Endothelial cell of umbilical vein (primary cell): ENCODE results near the gene GUCA2A. TPM values are rescaled to one million over a fixed set of nuclear protein-coding genes. Genes with fewer than 3 reads are reported as not detected.

Source experiments
- BruUV-seq: library from RNA; stranded (reverse); fragments of 400-500 nt; replicated peaks from 2 replicates; lab custom pipeline; 2021; lab: Mats Ljungman, UMichigan
- CTCF ChIA-PET: fragments of 300-600, 350-600 bp; sonication (Branson Sonifier 250); formaldehyde crosslinking; loops from one replicate; lab custom pipeline; 2021; ENCODE audit warnings: antibody characterized with exemption, inconsistent platforms; lab: Charles Lee
- POLR2A ChIA-PET: fragments of 300-600, 350-600 bp; sonication (Branson Sonifier 250); formaldehyde crosslinking; loops from one replicate; lab custom pipeline; 2021; ENCODE audit warnings: antibody characterized with exemption, inconsistent platforms; lab: Charles Lee
- DNase-seq: peaks from one replicate; pipeline ENCODE4 v3.0.0-alpha.2; 2011; ENCODE audit warnings: low read depth, low spot score
- FAIRE-seq: peaks from 2 replicates; lab custom pipeline; 2011; peaks lifted over from hg19 to GRCh38; lab: Jason Lieb, UNC
- H2AFZ ChIP-seq: 2 replicates; pipeline ENCODE4 v1.6.0; 2012; ENCODE audit warnings: low read depth, low read length, control low read depth, inconsistent platforms
- H3K27ac ChIP-seq: 2 replicates; pipeline ENCODE4 v1.5.1; 2011; ENCODE audit warnings: low read depth, mild to moderate bottlenecking, control low read depth, low read length, moderate library complexity; ENCODE audit not compliant: insufficient read depth
- H3K27me3 ChIP-seq, 2 experiments: 2 replicates each; pipeline versions ENCODE4 v1.6.0 to v1.6.1; 2011; ENCODE audit warnings: low read length in 2 of 2, mixed read lengths in 1 of 2; ENCODE audit not compliant: control insufficient read depth in 2 of 2, insufficient read depth in 2 of 2
- H3K36me3 ChIP-seq, 2 experiments: 2 replicates in 1 of 2; 3 replicates in 1 of 2; pipeline ENCODE4 v1.5.1; 2011; ENCODE audit warnings: low read length in 2 of 2, mild to moderate bottlenecking in 1 of 2, moderate library complexity in 1 of 2; ENCODE audit not compliant: control insufficient read depth in 2 of 2, insufficient read depth in 2 of 2; ENCODE audit errors: extremely low read depth in 1 of 2
- H3K4me1 ChIP-seq: 3 replicates; pipeline ENCODE4 v1.5.1; 2011; ENCODE audit warnings: mild to moderate bottlenecking, low read length; ENCODE audit not compliant: control insufficient read depth, insufficient read depth; ENCODE audit errors: extremely low read depth
- H3K4me2 ChIP-seq: 2 replicates; pipeline ENCODE4 v1.6.1; 2011; ENCODE audit warnings: low read length, control low read depth, mixed read lengths; ENCODE audit not compliant: insufficient read depth
- H3K4me3 ChIP-seq, 3 experiments: fragments of 200-600 bp in 1 of 3; sonication (generic), shearing (Covaris generic) in 1 of 3; replicated peaks in 1 of 3; 2 replicates each; pipeline ENCODE4 v1.5.1; 2011 to 2016; ENCODE audit warnings: control low read depth in 3 of 3, low read length in 3 of 3, mild to moderate bottlenecking in 2 of 3, inconsistent platforms in 1 of 3, low read depth in 1 of 3, moderate library complexity in 1 of 3; ENCODE audit not compliant: insufficient read depth in 1 of 3
- H3K79me2 ChIP-seq: 2 replicates; pipeline ENCODE4 v1.6.0; 2012; ENCODE audit warnings: low read length, inconsistent platforms; ENCODE audit not compliant: control insufficient read depth, insufficient read depth
- H3K9ac ChIP-seq: replicated peaks from 2 replicates; pipeline ENCODE3; 2011; ENCODE audit warnings: low read length, control low read depth; ENCODE audit not compliant: insufficient read depth; ENCODE audit errors: extremely low read depth
- H3K9me1 ChIP-seq: replicated peaks from 3 replicates; pipeline ENCODE4 v1.6.0; 2011; ENCODE audit warnings: mild to moderate bottlenecking, low read length; ENCODE audit not compliant: control insufficient read depth, insufficient read depth; ENCODE audit errors: extremely low read depth
- H3K9me3 ChIP-seq: replicated peaks from 2 replicates; pipeline ENCODE4 v1.5.1; 2012; ENCODE audit warnings: low read length, inconsistent platforms; ENCODE audit not compliant: control insufficient read depth, insufficient read depth
- H4K20me1 ChIP-seq: replicated peaks from 2 replicates; pipeline ENCODE3; 2011; ENCODE audit warnings: mild to moderate bottlenecking, low read length; ENCODE audit not compliant: control insufficient read depth, insufficient read depth; ENCODE audit errors: extremely low read depth
- CTCF ChIP-seq, 2 donors: IDR thresholded peaks; 1 replicate in 1 of 2; 2 replicates in 1 of 2; pipeline ENCODE4 v1.5.1; 2011; ENCODE audit warnings: low read length in 2 of 2, mild to moderate bottlenecking in 2 of 2, moderate library complexity in 2 of 2, control low read depth in 1 of 2, inconsistent platforms in 1 of 2, low read depth in 1 of 2; ENCODE audit not compliant: insufficient read depth in 1 of 2; ENCODE audit errors: extremely low read depth in 1 of 2
- FOS ChIP-seq: IDR thresholded peaks from 2 replicates; pipeline ENCODE4 v1.6.1; 2011; ENCODE audit warnings: mild to moderate bottlenecking, low read length, moderate library complexity, borderline replicate concordance; ENCODE audit not compliant: insufficient read depth
- GATA2 ChIP-seq: IDR thresholded peaks from 2 replicates; pipeline ENCODE4 v1.7.0; 2011; ENCODE audit warnings: low read depth, mild to moderate bottlenecking, moderate library complexity, mixed read lengths, low read length; ENCODE audit not compliant: insufficient read length, insufficient read depth
- JUN ChIP-seq: IDR thresholded peaks from 2 replicates; pipeline ENCODE4 v1.6.1; 2011; ENCODE audit warnings: borderline replicate concordance, low read depth; ENCODE audit not compliant: insufficient read length, insufficient read depth
- MYC ChIP-seq: IDR thresholded peaks from one replicate; pipeline ENCODE4 v1.6.1; 2011; ENCODE audit warnings: mild to moderate bottlenecking, low read depth, low read length
- POLR2A ChIP-seq: IDR thresholded peaks from 2 replicates; pipeline ENCODE4 v1.6.1; 2012; ENCODE audit warnings: low read depth, mild to moderate bottlenecking, control low read depth, low read length
- dilution Hi-C: fragments of 300-500 bp; cut with MboI; formaldehyde crosslinking; loops from one replicate; pipeline ENCODE4 v1.15.0; 2019; ENCODE audit warnings: low sequenced_read_pairs; ENCODE audit not compliant: extremely low pct_ligation_motif_present
- intact Hi-C: fragments of 100-400 bp; cut with micrococcal nuclease; formaldehyde crosslinking; loops from one replicate; pipeline ENCODE4 v1.10.0; 2022
- polyA plus RNA-seq, 4 experiments: library from polyadenylated mRNA; depleted of rRNA in 3 of 4; stranded (reverse) in 3 of 4; unstranded in 1 of 4; fragments of >200 nt; gene quantifications; 2 replicates each; pipeline versions ENCODE4 v1.2.1 to v1.2.3, GENCODE V29; 2011 to 2012; ENCODE audit warnings: missing spikeins in 1 of 4
- total RNA-seq: library from RNA; stranded (reverse); gene quantifications from 2 replicates; pipeline ENCODE4 v1.2.3, GENCODE V29; 2021
- TF ChIP-seq, protein P1 (sequence below): IDR thresholded peaks from 2 replicates; pipeline ENCODE4 v1.6.1; 2011; ENCODE audit not compliant: insufficient read depth, insufficient read length

The GUCA2A gene
- total and polyA plus RNA-seq, 2 donors (not counting 3 experiments of a cell fraction or from before 2014, with no cell fraction given) = not detected

GRCh38 chr1:42186152-42186551 lies 21.6 kb upstream of the GUCA2A start:
- Histone ChIP-seq H3K27ac (peak overlapping the region; percentile 52), H3K79me2 (no peaks in the 10 kb centered on the region), H2AFZ (no peak overlapping the region), H3K4me1 (peaks cover 29% of the 10 kb centered on the region), H3K9ac (no peak overlapping the region), H3K4me2 (peak overlapping the region; percentile 22), H3K9me1 (no peaks in the 10 kb centered on the region), H4K20me1 (no peaks in the 10 kb centered on the region), H3K27me3 (no peaks in the 10 kb centered on the region), H3K36me3 (peaks cover 2 to 3% of the 10 kb centered on the region in 2 experiments), H3K4me3 (no peak overlapping the region), H3K9me3 (no peaks in the 10 kb centered on the region)
- no peak for TF ChIP-seq GATA2
- no peak for TF ChIP-seq CTCF (IDR thresholded peaks at IDR 0.05; ENCODE audit: extremely low read depth in 1 of 2, insufficient read depth in 1 of 2, low read depth in 1 of 2, low read length in 2 of 2)
- TF ChIP-seq POLR2A = no peak
- TF ChIP-seq FOS = peak; percentile 71
- TF ChIP-seq, protein P1, sequence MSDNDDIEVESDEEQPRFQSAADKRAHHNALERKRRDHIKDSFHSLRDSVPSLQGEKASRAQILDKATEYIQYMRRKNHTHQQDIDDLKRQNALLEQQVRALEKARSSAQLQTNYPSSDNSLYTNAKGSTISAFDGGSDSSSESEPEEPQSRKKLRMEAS = no peak
- TF ChIP-seq MYC = no peak
- TF ChIP-seq JUN = peak; percentile 25
- dilution Hi-C loops (no loop called here), intact Hi-C loops (no loop called here)
- CTCF ChIA-PET = interaction anchor here (1.1 to 5.0 kb wide), 2 partner anchors 13 to 25 kb away, joined by 4 to 38 read pairs; no protein-coding TSS in a partner anchor
- FAIRE-seq = peak; percentile 82
- no TSS peak for BruUV-seq
- POLR2A ChIA-PET = no interaction called here
- DNase-seq = peak; percentile 77
